SK-N-SH treated with all-trans-retinoic acid at 6 μM for 48 hours (cell line): ENCODE data around the gene TRIM65.

ENCODE experiments used
- ISL1 ChIP-seq: fragments of 250-450 bp; sonication (Bioruptor Pico); IDR thresholded peaks from 2 replicates; pipeline ENCODE4 v2.1.2; 2022; ENCODE audit warnings: mild to moderate bottlenecking, moderate library complexity
- ZFP3 ChIP-seq: fragments of 250-450 bp; sonication (Bioruptor Pico); IDR thresholded peaks from 2 replicates; pipeline ENCODE4 v1.5.0; 2020; ENCODE audit warnings: mild to moderate bottlenecking, moderate library complexity
- ZFP30 ChIP-seq: fragments of 450-650 bp; formaldehyde crosslinking; IDR thresholded peaks from 2 replicates; pipeline ENCODE4 v1.5.0; 2022; ENCODE audit warnings: mild to moderate bottlenecking, moderate library complexity

DNA sequence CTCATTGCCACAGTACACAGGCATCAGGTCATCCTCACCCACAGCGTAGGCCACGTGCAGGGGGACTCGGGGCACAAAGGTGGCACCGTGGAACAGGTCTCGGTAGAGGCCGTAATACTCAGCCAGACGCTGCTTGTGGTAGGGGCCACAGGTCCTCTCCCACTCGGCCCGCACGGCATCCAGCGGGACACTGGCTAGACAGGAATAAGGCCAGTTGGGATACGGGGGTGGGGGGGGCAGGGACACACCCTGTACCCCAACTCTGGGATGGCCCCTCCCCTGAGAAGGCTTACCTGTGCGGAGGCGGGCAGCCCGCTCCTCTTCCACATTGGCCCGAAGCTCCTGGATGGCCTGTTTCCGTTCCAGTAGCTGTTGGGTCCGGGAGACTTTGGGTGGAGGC is 5.0 kb upstream of the TRIM65 start:
- no peak for TF ChIP-seq ZFP3 (CRISPR knock-in tag)
- TF ChIP-seq ISL1: no peak
- no peak for TF ChIP-seq ZFP30
